ENCODE results near the gene GIMAP1.
"Not testable (repeated sequence)": the region's sequence is repeated elsewhere in the genome, so short reads cannot be mapped to it uniquely, and the experiment has no call there.

GIMAP1 gene

GRCh38 chr7:150716368-150716767 lies at the start of gene GIMAP1:
TSS of gene GIMAP1 (plus strand) at chr7:150716613. CDS start at chr7:150719048, 2,435 bp downstream.
- peak; percentile 77 for DNase-seq

- DNase-seq = peak; percentile 88
Observed at GRCh38 chr7:150668472-150668911, 47.9 kb upstream of the GIMAP1 start.

GRCh38 chr7:150668977-150669376 lies 47.4 kb upstream of the GIMAP1 start:
- DNase-seq = no peak

GRCh38 chr7:150671798-150672585 lies 44.4 kb upstream of the GIMAP1 start:
- DNase-seq = not testable (repeated sequence)

DNA sequence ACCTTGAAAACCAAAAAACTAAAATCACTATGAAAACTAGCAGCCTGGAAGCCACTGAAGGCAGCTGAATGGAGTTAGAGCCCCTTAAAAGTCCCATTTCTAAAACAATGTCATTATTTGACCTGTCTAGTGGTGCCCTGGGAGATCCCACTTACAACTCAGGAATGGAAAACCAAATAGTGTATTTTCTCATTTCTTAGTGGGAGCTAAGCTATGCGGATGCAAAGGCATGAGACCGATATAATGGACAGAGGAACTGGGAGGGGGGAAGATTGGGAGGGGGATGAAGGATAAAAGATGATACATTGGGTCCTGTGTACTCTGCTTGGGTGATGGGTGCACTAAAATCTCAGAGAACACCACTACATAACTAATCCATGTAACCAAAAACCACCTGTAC lies 40.7 kb upstream of the GIMAP1 start:
- no peak for DNase-seq

DNA sequence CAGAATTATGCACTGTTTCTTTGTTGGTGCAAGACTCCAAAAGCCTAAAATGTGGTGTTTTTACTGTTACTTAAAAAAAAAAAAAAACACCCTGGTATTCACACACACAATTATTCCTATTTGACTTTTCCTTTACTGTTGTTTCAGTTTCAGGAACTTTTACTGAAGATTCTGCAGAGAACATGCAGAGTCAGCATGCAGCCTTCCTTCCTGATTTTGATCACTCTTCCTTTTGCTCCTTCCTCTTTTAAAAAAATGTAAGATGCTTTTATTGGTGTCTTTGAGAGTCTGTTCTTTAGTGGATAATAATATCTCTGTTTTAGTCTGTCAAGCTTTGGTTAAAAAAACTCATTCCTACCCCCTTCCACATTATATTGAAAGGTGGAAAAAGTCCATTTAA lies 40.1 kb upstream of the GIMAP1 start:
- peak; percentile 34 for DNase-seq

GRCh38 chr7:150676854-150677253 lies 39.6 kb upstream of the GIMAP1 start:
- DNase-seq = peak; percentile 84

DNA sequence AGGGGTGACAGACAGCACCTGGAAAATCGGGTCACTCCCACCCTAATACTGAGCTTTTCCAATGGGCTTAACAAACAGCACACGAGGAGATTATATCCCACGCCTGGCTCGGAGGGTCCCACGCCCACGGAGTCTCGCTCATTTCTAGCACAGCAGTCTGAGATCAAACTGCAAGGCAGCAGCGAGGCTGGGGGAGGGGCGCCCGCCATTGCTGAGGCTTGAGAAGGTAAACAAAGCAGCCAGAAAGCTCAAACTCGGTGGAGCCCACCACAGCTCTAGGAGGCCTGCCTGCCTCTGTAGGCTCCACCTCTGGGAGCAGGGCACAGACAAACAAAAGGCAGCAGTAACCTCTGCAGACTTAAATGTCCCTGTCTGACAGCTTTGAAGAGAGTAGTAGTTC lies 37.8 kb upstream of the GIMAP1 start:
- DNase-seq = peak; percentile 26

GRCh38 chr7:150680364-150680763 lies 36.0 kb upstream of the GIMAP1 start:
- DNase-seq = not testable (repeated sequence)

GRCh38 chr7:150685219-150686029 lies 31.0 kb upstream of the GIMAP1 start, which contains the start of gene GIMAP2:
TSS of gene GIMAP2 (plus strand) at chr7:150685706. CDS start at chr7:150687060, 1,354 bp downstream.
- peak; percentile 77 for DNase-seq

- peak; percentile 40 for DNase-seq
Observed at GRCh38 chr7:150686030-150686631, 30.3 kb upstream of the GIMAP1 start.

DNA sequence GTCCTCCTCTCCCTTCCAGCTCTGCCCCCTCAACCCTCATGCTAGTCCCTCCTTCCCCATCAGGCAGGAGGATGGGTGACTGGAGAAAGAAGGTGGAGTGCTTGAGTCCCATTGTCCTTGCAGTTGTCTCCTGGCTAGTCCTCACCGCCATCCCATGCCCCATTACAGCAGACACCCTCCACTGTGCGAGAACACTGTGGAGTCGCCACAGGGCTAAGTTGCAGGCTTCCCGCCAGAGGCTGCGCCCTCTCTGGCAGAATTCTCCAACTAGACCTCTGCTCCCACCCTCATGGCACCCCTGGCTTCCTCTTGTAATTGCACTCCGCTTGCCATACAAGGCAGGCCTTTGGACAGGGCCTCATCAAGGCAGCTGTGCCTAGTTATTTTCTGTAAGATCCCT lies 27.8 kb upstream of the GIMAP1 start:
- DNase-seq = no peak

- DNase-seq = no peak
Observed at GRCh38 chr7:150695654-150696053, 20.8 kb upstream of the GIMAP1 start.

GRCh38 chr7:150703209-150703608 lies 13.2 kb upstream of the GIMAP1 start:
- DNase-seq = no peak

DNA sequence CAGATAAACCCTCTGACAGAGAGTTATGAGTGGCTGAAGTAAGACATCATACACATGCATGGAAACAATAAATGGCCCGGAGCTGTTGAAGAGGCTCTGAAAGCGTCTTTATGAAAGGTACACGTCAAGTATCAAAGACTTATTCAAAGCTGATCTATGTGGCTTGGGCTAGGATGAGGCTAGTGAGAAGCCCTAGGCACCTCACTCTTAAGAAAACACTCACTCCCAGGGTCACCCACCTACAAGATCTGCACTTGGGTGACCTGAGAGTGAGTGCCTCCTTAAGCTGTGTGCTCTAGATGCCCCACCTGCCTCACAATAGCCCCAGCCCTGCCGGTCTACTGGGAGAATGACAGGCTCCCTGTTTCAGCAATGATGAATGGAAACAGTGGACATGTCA lies 1.1 kb upstream of the GIMAP1 start:
- DNase-seq = peak; percentile 20

GRCh38 chr7:150715738-150716137 lies 675 bp upstream of the GIMAP1 start:
- DNase-seq = no peak

GRCh38 chr7:150716939-150717338 lies 526 bp downstream of the GIMAP1 start:
- DNase-seq = no peak

GRCh38 chr7:150717814-150718420 lies 1.5 kb downstream of the GIMAP1 start:
- no peak for DNase-seq

- no peak for DNase-seq
Observed at GRCh38 chr7:150719436-150719835, 3.0 kb downstream of the GIMAP1 start.

- DNase-seq = no peak
Observed at GRCh38 chr7:150719960-150720891, 3.8 kb downstream of the GIMAP1 start.

- DNase-seq = no peak
Observed at GRCh38 chr7:150721970-150722373, 5.6 kb downstream of the GIMAP1 start.

DNA sequence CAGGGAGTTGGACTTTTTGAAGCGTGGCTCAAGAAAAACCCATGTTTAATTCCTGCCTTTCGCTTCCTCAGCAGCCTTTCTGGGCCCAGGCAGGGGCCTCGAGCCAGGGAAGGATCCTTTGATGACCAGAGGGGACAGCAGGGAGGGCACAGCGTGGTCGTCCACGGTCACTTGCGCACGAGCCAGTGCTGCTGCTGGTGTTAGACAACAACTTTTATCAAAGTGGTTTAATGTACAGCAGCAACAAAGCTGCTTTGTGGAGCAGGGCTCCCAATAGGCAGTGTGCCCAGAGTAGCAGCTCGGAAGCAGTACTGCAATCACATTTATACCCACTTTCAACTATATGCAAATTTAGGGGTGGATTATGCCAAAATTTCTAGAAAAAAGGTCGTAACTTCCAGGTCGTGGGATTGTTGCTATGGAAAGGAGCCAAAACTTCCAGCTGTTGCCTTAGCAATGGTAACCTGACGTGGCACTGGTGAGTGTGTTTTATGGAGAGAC lies 6.1 kb downstream of the GIMAP1 start:
- DNase-seq = no peak

All from CD4-positive, alpha-beta T cell treated with Interleukin-17A for 1 hour (primary cell).